Measurements from ENCODE around the gene TKTL2. TPM values are rescaled to one million over a fixed set of nuclear protein-coding genes. Genes with fewer than 3 reads are reported as not detected.

TKTL2 gene
- total RNA-seq: 0.11 and 0.17 TPM in 2 replicates

DNA sequence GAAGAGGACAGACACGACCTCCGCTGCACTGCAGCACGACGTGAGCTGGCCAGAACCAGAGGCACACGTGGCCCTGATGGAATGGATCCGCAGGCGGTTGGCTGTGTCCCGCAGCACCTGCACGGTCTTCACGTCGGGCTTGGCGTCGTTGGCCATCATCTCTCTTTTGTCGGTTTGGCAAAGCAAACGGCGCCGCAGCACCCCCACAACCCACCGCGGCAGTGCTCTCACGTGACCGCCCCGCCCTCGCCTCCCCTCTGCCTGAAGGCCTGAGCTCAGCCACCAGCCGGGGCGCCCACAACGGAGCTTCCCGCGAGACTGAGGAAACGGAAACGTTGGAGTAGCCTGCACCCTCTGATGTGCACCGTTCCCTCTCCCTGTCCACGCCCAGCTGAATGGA is at the start of gene TKTL2:
Gene TKTL2 (minus strand): TSS at position 179 of the 400 bp plus-strand sequence. CDS start 20 bp downstream, at position 159.
- CTCF ChIA-PET: no interaction called here
- DNase-seq (no peak), ATAC-seq (ENCODE audit: low read depth) (no peak)
- H3K4me3 Mint-ChIP-seq: no peak within 1 kb of the TSS
- H3K4me1 Mint-ChIP-seq: no peaks in the 10 kb centered on the region
- H3K36me3 Mint-ChIP-seq (ENCODE audit: low read depth): no peaks in the 10 kb centered on the region
- TF ChIP-seq, protein P1, sequence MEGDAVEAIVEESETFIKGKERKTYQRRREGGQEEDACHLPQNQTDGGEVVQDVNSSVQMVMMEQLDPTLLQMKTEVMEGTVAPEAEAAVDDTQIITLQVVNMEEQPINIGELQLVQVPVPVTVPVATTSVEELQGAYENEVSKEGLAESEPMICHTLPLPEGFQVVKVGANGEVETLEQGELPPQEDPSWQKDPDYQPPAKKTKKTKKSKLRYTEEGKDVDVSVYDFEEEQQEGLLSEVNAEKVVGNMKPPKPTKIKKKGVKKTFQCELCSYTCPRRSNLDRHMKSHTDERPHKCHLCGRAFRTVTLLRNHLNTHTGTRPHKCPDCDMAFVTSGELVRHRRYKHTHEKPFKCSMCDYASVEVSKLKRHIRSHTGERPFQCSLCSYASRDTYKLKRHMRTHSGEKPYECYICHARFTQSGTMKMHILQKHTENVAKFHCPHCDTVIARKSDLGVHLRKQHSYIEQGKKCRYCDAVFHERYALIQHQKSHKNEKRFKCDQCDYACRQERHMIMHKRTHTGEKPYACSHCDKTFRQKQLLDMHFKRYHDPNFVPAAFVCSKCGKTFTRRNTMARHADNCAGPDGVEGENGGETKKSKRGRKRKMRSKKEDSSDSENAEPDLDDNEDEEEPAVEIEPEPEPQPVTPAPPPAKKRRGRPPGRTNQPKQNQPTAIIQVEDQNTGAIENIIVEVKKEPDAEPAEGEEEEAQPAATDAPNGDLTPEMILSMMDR (IDR thresholded peaks at IDR 0.05): no peak
- no peaks in the 10 kb centered on the region for H3K9me3 Mint-ChIP-seq
- H3K27ac Mint-ChIP-seq: no peak within 1 kb of the TSS
- POLR2A ChIA-PET: no interaction called here
- peaks cover 7% of the 10 kb centered on the region for H3K27me3 Mint-ChIP-seq
- intact Hi-C loops (cut with micrococcal nuclease): no loop called here

- DNase-seq: no peak
- no peaks in the 10 kb centered on the region for H3K9me3 Mint-ChIP-seq
- CTCF ChIA-PET: no interaction called here
- ATAC-seq (ENCODE audit: low read depth): no peak
- H3K4me1 Mint-ChIP-seq: no peaks in the 10 kb centered on the region
- TF ChIP-seq, protein P1 (IDR thresholded peaks at IDR 0.05): no peak
- POLR2A ChIA-PET: no interaction called here
- no peak overlapping the region for H3K27ac Mint-ChIP-seq
- no peak overlapping the region for H3K4me3 Mint-ChIP-seq
- H3K27me3 Mint-ChIP-seq: no peaks in the 10 kb centered on the region
- intact Hi-C loops (cut with micrococcal nuclease): no loop called here
- H3K36me3 Mint-ChIP-seq (ENCODE audit: low read depth): peaks cover 84% of the 10 kb centered on the region
These were observed 41.6 kb upstream of the TKTL2 start for GRCh38 chr4:163515198-163515597.

GRCh38 chr4:163505374-163505773 is 31.8 kb upstream of the TKTL2 start:
- POLR2A ChIA-PET: no interaction called here
- H3K4me1 Mint-ChIP-seq: peaks cover 54% of the 10 kb centered on the region
- no peaks in the 10 kb centered on the region for H3K27me3 Mint-ChIP-seq
- no peak for DNase-seq
- no peak for ATAC-seq (ENCODE audit: low read depth)
- CTCF ChIA-PET: interaction anchor here (1.1 kb wide), 1 partner anchor 43 kb away, joined by 3 read pairs; no protein-coding TSS in a partner anchor
- H3K4me3 Mint-ChIP-seq: no peak overlapping the region
- TF ChIP-seq, protein P1 (IDR thresholded peaks at IDR 0.05): no peak
- peak overlapping the region; percentile 32 for H3K27ac Mint-ChIP-seq
- no peaks in the 10 kb centered on the region for H3K9me3 Mint-ChIP-seq
- peaks cover 44% of the 10 kb centered on the region for H3K36me3 Mint-ChIP-seq (ENCODE audit: low read depth)
- intact Hi-C loops (cut with micrococcal nuclease): no loop called here

DNA sequence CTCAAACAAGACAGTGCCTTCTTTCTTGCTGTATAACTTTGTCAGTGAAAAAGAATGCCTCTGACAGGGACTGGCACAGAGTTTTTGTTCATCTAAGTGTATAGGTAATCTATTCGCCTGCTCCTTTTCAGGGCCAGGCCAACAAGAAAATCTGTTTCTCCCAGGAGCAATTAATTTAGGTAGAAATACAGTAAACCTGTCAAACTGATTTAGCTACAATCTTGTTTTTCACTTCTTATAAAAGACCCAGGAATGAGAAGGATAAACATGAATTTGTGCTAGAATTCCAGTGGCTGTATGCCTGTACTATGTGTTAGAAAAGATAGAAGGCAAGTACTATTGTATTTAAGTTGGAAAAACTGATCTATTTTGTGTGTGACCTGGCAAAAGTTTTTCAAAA is 27.0 kb upstream of the TKTL2 start:
- intact Hi-C loops (cut with micrococcal nuclease): no loop called here
- no peak for ATAC-seq (ENCODE audit: low read depth)
- peaks cover 24% of the 10 kb centered on the region for H3K36me3 Mint-ChIP-seq (ENCODE audit: low read depth)
- H3K27me3 Mint-ChIP-seq: no peaks in the 10 kb centered on the region
- H3K27ac Mint-ChIP-seq: no peak overlapping the region
- TF ChIP-seq, protein P1 (IDR thresholded peaks at IDR 0.05): no peak
- no peak overlapping the region for H3K4me3 Mint-ChIP-seq
- CTCF ChIA-PET: no interaction called here
- peaks cover 71% of the 10 kb centered on the region for H3K4me1 Mint-ChIP-seq
- no peaks in the 10 kb centered on the region for H3K9me3 Mint-ChIP-seq
- no peak for DNase-seq
- POLR2A ChIA-PET: no interaction called here

DNA sequence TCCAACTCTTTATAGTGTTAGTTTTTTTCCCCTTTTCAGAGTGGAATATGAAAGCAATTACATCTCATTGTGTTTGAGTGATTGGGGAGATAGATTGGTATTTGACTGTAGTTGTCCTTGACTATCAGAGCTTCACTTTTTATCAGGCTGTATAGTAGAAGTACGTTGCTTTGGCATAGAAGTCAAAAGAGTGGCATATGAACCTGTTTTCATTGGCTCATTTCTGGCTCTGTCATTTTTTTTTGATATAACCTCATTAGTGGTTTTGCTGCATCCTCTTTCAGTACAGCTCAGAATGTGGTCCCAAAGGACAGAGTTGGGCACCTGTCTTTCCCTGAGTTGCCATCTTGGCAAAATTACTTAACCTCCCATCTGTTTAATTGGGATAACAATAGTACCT is 22.3 kb upstream of the TKTL2 start:
- Mint-ChIP-seq H3K27me3 (no peaks in the 10 kb centered on the region), H3K36me3 (ENCODE audit: low read depth) (peaks cover 31% of the 10 kb centered on the region), H3K27ac (peak overlapping the region; percentile 91), H3K4me1 (peaks cover 48% of the 10 kb centered on the region), H3K4me3 (peak overlapping the region; percentile 83), H3K9me3 (no peaks in the 10 kb centered on the region)
- intact Hi-C loops (cut with micrococcal nuclease): loop anchor here (2.0 kb wide), 4 partner anchors 17 to 1617 kb away; partner anchors contain the start of gene TMEM192
- DNase-seq: no peak
- CTCF ChIA-PET: interaction anchor here (1.2 to 2.0 kb wide), 4 partner anchors 9 to 54 kb away, joined by 6 to 10 read pairs (median 8); no protein-coding TSS in a partner anchor
- POLR2A ChIA-PET: interaction anchor here (0.5 to 1.7 kb wide), 19 partner anchors 9 to 1482 kb away, joined by 3 to 8 read pairs (median 4); partner anchors contain the start of gene TRIM61
- TF ChIP-seq, protein P1 (IDR thresholded peaks at IDR 0.05): no peak
- peak; percentile 51 for ATAC-seq (ENCODE audit: low read depth)
